MM.1S (cell line): Measurements from ENCODE around the gene CD5L.

Experiments
- DNase-seq: peaks from one replicate; pipeline ENCODE4 v3.0.0-alpha.2; 2015
- H2AFZ ChIP-seq: fragments of 300-600 bp; sonication (generic); 2 replicates; pipeline ENCODE4 v1.6.0; 2016; ENCODE audit warnings: antibody characterized with exemption, low read length
- H3F3A ChIP-seq: fragments of 300-600 bp; sonication (generic); 2 replicates; pipeline ENCODE4 v1.6.1; 2016; ENCODE audit warnings: mild to moderate bottlenecking, antibody characterized with exemption, low read length, moderate library complexity, mixed read lengths; ENCODE audit not compliant: insufficient read depth
- H3K27ac ChIP-seq: fragments of 300-600 bp; sonication (generic); 2 replicates; pipeline ENCODE4 v1.5.1; 2016; ENCODE audit warnings: mild to moderate bottlenecking, low read length
- H3K27me3 ChIP-seq: fragments of 300-600 bp; sonication (generic); replicated peaks from 2 replicates; pipeline ENCODE4 v1.6.0; 2016; ENCODE audit warnings: low read length; ENCODE audit not compliant: insufficient read depth
- H3K36me3 ChIP-seq: fragments of 300-600 bp; sonication (generic); replicated peaks from 2 replicates; pipeline ENCODE4 v1.6.1; 2016; ENCODE audit warnings: mild to moderate bottlenecking, low read length, mixed read lengths; ENCODE audit not compliant: insufficient read depth
- H3K4me1 ChIP-seq: fragments of 300-600 bp; sonication (generic); 2 replicates; pipeline ENCODE4 v1.6.1; 2016; ENCODE audit warnings: low read length, mixed read lengths
- H3K4me2 ChIP-seq: fragments of 300-600 bp; sonication (generic); 2 replicates; pipeline ENCODE4 v1.6.0; 2016; ENCODE audit warnings: low read depth, low read length
- H3K4me3 ChIP-seq: fragments of 300-600 bp; sonication (generic); 2 replicates; pipeline ENCODE4 v1.5.1; 2016; ENCODE audit warnings: low read length, mixed read lengths
- H3K79me2 ChIP-seq: fragments of 300-600 bp; sonication (generic); 2 replicates; pipeline ENCODE4 v1.6.1; 2016; ENCODE audit warnings: mixed run types, low read length, mixed read lengths
- H3K9ac ChIP-seq: fragments of 300-600 bp; sonication (generic); 2 replicates; pipeline ENCODE4 v1.6.1; 2016; ENCODE audit warnings: low read length, mixed read lengths
- H3K9me2 ChIP-seq: fragments of 300-600 bp; sonication (generic); replicated peaks from 2 replicates; pipeline ENCODE4 v1.6.1; 2016; ENCODE audit warnings: mild to moderate bottlenecking, low read length, mixed read lengths; ENCODE audit not compliant: insufficient read depth
- H3K9me3 ChIP-seq: fragments of 300-600 bp; sonication (generic); replicated peaks from 2 replicates; pipeline ENCODE4 v1.6.1; 2016; ENCODE audit warnings: mild to moderate bottlenecking, low read length, mixed read lengths; ENCODE audit not compliant: insufficient read depth
- H4K20me1 ChIP-seq: fragments of 300-600 bp; sonication (generic); 2 replicates; pipeline ENCODE4 v1.6.1; 2016; ENCODE audit warnings: mild to moderate bottlenecking, low read length, moderate library complexity, mixed read lengths; ENCODE audit not compliant: insufficient read depth
- CTCF ChIP-seq: fragments of 300-600 bp; sonication (generic); IDR thresholded peaks from 2 replicates; pipeline ENCODE4 v1.5.1; 2016; ENCODE audit warnings: antibody characterized with exemption, low read length, mixed read lengths
- EZH2 ChIP-seq: fragments of 300-600 bp; sonication (generic); optimal IDR thresholded peaks from 2 replicates; pipeline ENCODE3; 2017; ENCODE audit warnings: low read depth, mild to moderate bottlenecking, antibody characterized with exemption, low read length, mixed read lengths
- EZH2phosphoT487 ChIP-seq: fragments of 300-600 bp; sonication (generic); IDR thresholded peaks from 2 replicates; pipeline ENCODE4 v1.6.1; 2018; ENCODE audit warnings: antibody characterized with exemption, low read length

CD5L gene

GRCh38 chr1:157862114-157863070, 20.8 kb upstream of the CD5L start:
- H3K9ac ChIP-seq, result no peak overlapping the region

DNA sequence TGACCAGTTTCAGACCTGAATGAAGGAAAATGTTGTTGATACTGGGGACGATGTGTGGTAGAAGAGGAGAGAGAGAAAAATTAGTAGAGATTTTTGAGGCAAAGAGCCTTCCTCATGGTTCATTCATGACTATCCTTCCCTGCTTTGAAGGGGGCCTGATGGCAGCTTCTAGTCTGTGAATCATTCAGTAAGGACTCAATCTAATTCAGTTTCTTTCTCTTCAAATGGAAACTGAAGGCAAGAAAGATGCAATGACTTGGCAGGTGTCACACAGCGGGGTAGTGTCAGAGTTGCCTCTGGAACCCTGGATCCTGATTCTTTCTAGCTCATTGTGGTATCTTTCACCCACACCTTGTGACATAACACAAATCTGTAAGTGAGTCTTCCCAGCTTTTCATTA, 14.9 kb upstream of the CD5L start:
- Histone ChIP-seq H3K27me3 (no peaks in the 10 kb centered on the region), H2AFZ (no peak overlapping the region), H3K27ac (no peak overlapping the region)

More at GRCh38 chr1:157862114-157863070, 20.8 kb upstream of the CD5L start:
- TF ChIP-seq EZH2 (no peak), CTCF (no peak), EZH2phosphoT487 (no peak)
- H3F3A ChIP-seq, result no peaks in the 10 kb centered on the region
- no peaks in the 10 kb centered on the region for H3K4me1 ChIP-seq
- DNase-seq, result peak; percentile 38
- no peaks in the 10 kb centered on the region for H3K79me2 ChIP-seq
- no peaks in the 10 kb centered on the region for H3K36me3 ChIP-seq
- H2AFZ ChIP-seq, result no peak overlapping the region
- H3K27me3 ChIP-seq, result no peaks in the 10 kb centered on the region
- H4K20me1 ChIP-seq, result no peaks in the 10 kb centered on the region
- H3K27ac ChIP-seq, result no peak overlapping the region
- no peaks in the 10 kb centered on the region for H3K9me3 ChIP-seq
- no peak overlapping the region for H3K4me2 ChIP-seq
- no peaks in the 10 kb centered on the region for H3K9me2 ChIP-seq
- no peak overlapping the region for H3K4me3 ChIP-seq

DNA sequence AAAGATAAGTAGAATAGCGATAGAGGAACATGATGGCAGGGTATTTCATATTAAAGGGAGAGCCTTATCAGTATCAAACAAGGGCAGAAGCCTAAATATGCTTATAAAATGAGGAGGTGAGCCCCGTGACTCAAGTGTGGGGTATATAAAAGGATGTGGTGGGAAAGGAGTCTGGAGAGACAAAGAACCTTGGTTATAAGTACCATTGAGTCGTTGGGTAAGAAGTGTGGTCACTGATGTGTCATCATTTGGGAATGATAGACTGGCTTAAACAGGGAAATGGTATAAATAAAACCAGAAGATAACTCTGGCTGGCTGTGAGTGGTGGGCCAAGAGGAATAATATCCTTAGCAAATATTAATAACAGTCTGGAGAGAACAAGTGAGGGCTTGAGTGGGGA, 10.9 kb upstream of the CD5L start:
- Histone ChIP-seq H3K27me3 (no peaks in the 10 kb centered on the region), H3K9ac (no peak overlapping the region), H3K9me2 (no peaks in the 10 kb centered on the region), H3K4me3 (no peak overlapping the region), H3K9me3 (no peaks in the 10 kb centered on the region), H3K79me2 (no peaks in the 10 kb centered on the region), H3K4me2 (no peak overlapping the region), H3K27ac (no peak overlapping the region), H3F3A (peaks cover 14% of the 10 kb centered on the region), H2AFZ (no peak overlapping the region), H4K20me1 (no peaks in the 10 kb centered on the region), H3K36me3 (no peaks in the 10 kb centered on the region), H3K4me1 (peaks cover 15% of the 10 kb centered on the region)
- TF ChIP-seq EZH2 (no peak), CTCF (no peak), EZH2phosphoT487 (no peak)
- no peak for DNase-seq

More for the DNA sequence above, 14.9 kb upstream of the CD5L start:
- H4K20me1 ChIP-seq, result no peaks in the 10 kb centered on the region
- H3K9me3 ChIP-seq, result no peaks in the 10 kb centered on the region
- no peak overlapping the region for H3K4me3 ChIP-seq
- TF ChIP-seq CTCF (no peak), EZH2phosphoT487 (no peak), EZH2 (no peak)
- H3K4me2 ChIP-seq, result no peak overlapping the region
- no peaks in the 10 kb centered on the region for H3F3A ChIP-seq
- H3K36me3 ChIP-seq, result no peaks in the 10 kb centered on the region
- DNase-seq, result no peak
- no peaks in the 10 kb centered on the region for H3K9me2 ChIP-seq
- no peak overlapping the region for H3K9ac ChIP-seq
- no peaks in the 10 kb centered on the region for H3K4me1 ChIP-seq
- H3K79me2 ChIP-seq, result no peaks in the 10 kb centered on the region
